Measurements from ENCODE around the gene NCAPG2.

GRCh38 chr7:158702944-158703343, 1.7 kb downstream of the NCAPG2 start:
- TF ChIP-seq CTCF (IDR thresholded peaks at IDR 0.05) (no peak), POLR2A (IDR thresholded peaks at IDR 0.05; ENCODE audit: low read depth) (no peak), EP300 (IDR thresholded peaks at IDR 0.05) (no peak)
